Endothelial cell of umbilical vein (primary cell): Measurements from ENCODE around the gene CDC34. TPM values are rescaled to one million over a fixed set of nuclear protein-coding genes. Genes with fewer than 3 reads are reported as not detected.
A peak's percentile ranks its signal among the peaks of the same experiment; 100 is the strongest.

Experiments used
- BruUV-seq: library from RNA; stranded (reverse); fragments of 400-500 nt; replicated peaks from 2 replicates; lab custom pipeline; 2021; lab: Mats Ljungman, UMichigan
- CTCF ChIA-PET: fragments of 300-600, 350-600 bp; sonication (Branson Sonifier 250); formaldehyde crosslinking; loops from one replicate; lab custom pipeline; 2021; ENCODE audit warnings: antibody characterized with exemption, inconsistent platforms; lab: Charles Lee
- POLR2A ChIA-PET: fragments of 300-600, 350-600 bp; sonication (Branson Sonifier 250); formaldehyde crosslinking; loops from one replicate; lab custom pipeline; 2021; ENCODE audit warnings: antibody characterized with exemption, inconsistent platforms; lab: Charles Lee
- DNase-seq: peaks from one replicate; pipeline ENCODE4 v3.0.0-alpha.2; 2011; ENCODE audit warnings: low read depth, low spot score
- FAIRE-seq: peaks from 2 replicates; lab custom pipeline; 2011; peaks lifted over from hg19 to GRCh38; lab: Jason Lieb, UNC
- H2AFZ ChIP-seq: 2 replicates; pipeline ENCODE4 v1.6.0; 2012; ENCODE audit warnings: low read depth, low read length, control low read depth, inconsistent platforms
- H3K27ac ChIP-seq: 2 replicates; pipeline ENCODE4 v1.5.1; 2011; ENCODE audit warnings: low read depth, mild to moderate bottlenecking, control low read depth, low read length, moderate library complexity; ENCODE audit not compliant: insufficient read depth
- H3K27me3 ChIP-seq, 2 experiments: 2 replicates each; pipeline versions ENCODE4 v1.6.0 to v1.6.1; 2011; ENCODE audit warnings: low read length in 2 of 2, mixed read lengths in 1 of 2; ENCODE audit not compliant: control insufficient read depth in 2 of 2, insufficient read depth in 2 of 2
- H3K36me3 ChIP-seq, 2 experiments: 2 replicates in 1 of 2; 3 replicates in 1 of 2; pipeline ENCODE4 v1.5.1; 2011; ENCODE audit warnings: low read length in 2 of 2, mild to moderate bottlenecking in 1 of 2, moderate library complexity in 1 of 2; ENCODE audit not compliant: control insufficient read depth in 2 of 2, insufficient read depth in 2 of 2; ENCODE audit errors: extremely low read depth in 1 of 2
- H3K4me1 ChIP-seq: 3 replicates; pipeline ENCODE4 v1.5.1; 2011; ENCODE audit warnings: mild to moderate bottlenecking, low read length; ENCODE audit not compliant: control insufficient read depth, insufficient read depth; ENCODE audit errors: extremely low read depth
- H3K4me2 ChIP-seq: 2 replicates; pipeline ENCODE4 v1.6.1; 2011; ENCODE audit warnings: low read length, control low read depth, mixed read lengths; ENCODE audit not compliant: insufficient read depth
- H3K4me3 ChIP-seq, 3 experiments: fragments of 200-600 bp in 1 of 3; sonication (generic), shearing (Covaris generic) in 1 of 3; replicated peaks in 1 of 3; 2 replicates each; pipeline ENCODE4 v1.5.1; 2011 to 2016; ENCODE audit warnings: control low read depth in 3 of 3, low read length in 3 of 3, mild to moderate bottlenecking in 2 of 3, inconsistent platforms in 1 of 3, low read depth in 1 of 3, moderate library complexity in 1 of 3; ENCODE audit not compliant: insufficient read depth in 1 of 3
- H3K79me2 ChIP-seq: 2 replicates; pipeline ENCODE4 v1.6.0; 2012; ENCODE audit warnings: low read length, inconsistent platforms; ENCODE audit not compliant: control insufficient read depth, insufficient read depth
- H3K9ac ChIP-seq: replicated peaks from 2 replicates; pipeline ENCODE3; 2011; ENCODE audit warnings: low read length, control low read depth; ENCODE audit not compliant: insufficient read depth; ENCODE audit errors: extremely low read depth
- H3K9me1 ChIP-seq: replicated peaks from 3 replicates; pipeline ENCODE4 v1.6.0; 2011; ENCODE audit warnings: mild to moderate bottlenecking, low read length; ENCODE audit not compliant: control insufficient read depth, insufficient read depth; ENCODE audit errors: extremely low read depth
- H3K9me3 ChIP-seq: replicated peaks from 2 replicates; pipeline ENCODE4 v1.5.1; 2012; ENCODE audit warnings: low read length, inconsistent platforms; ENCODE audit not compliant: control insufficient read depth, insufficient read depth
- H4K20me1 ChIP-seq: replicated peaks from 2 replicates; pipeline ENCODE3; 2011; ENCODE audit warnings: mild to moderate bottlenecking, low read length; ENCODE audit not compliant: control insufficient read depth, insufficient read depth; ENCODE audit errors: extremely low read depth
- EZH2 ChIP-seq: IDR thresholded peaks from 2 replicates; pipeline ENCODE4 v1.6.1; 2012; ENCODE audit warnings: borderline replicate concordance, low read depth, mild to moderate bottlenecking, moderate library complexity, low read length, inconsistent platforms; ENCODE audit not compliant: severe bottlenecking
- POLR2A ChIP-seq: IDR thresholded peaks from 2 replicates; pipeline ENCODE4 v1.6.1; 2012; ENCODE audit warnings: low read depth, mild to moderate bottlenecking, control low read depth, low read length
- POLR2AphosphoS5 ChIP-seq: IDR thresholded peaks from 2 replicates; pipeline ENCODE4 v1.6.1; 2012; ENCODE audit warnings: low read depth, mild to moderate bottlenecking, control low read depth, low read length, moderate library complexity; ENCODE audit not compliant: insufficient read depth
- dilution Hi-C: fragments of 300-500 bp; cut with MboI; formaldehyde crosslinking; loops from one replicate; pipeline ENCODE4 v1.15.0; 2019; ENCODE audit warnings: low sequenced_read_pairs; ENCODE audit not compliant: extremely low pct_ligation_motif_present
- intact Hi-C: fragments of 100-400 bp; cut with micrococcal nuclease; formaldehyde crosslinking; loops from one replicate; pipeline ENCODE4 v1.10.0; 2022
- polyA plus RNA-seq, 4 experiments: library from polyadenylated mRNA; depleted of rRNA in 3 of 4; stranded (reverse) in 3 of 4; unstranded in 1 of 4; fragments of >200 nt; gene quantifications; 2 replicates each; pipeline versions ENCODE4 v1.2.1 to v1.2.3, GENCODE V29; 2011 to 2012; ENCODE audit warnings: missing spikeins in 1 of 4
- total RNA-seq: library from RNA; stranded (reverse); gene quantifications from 2 replicates; pipeline ENCODE4 v1.2.3, GENCODE V29; 2021

The CDC34 gene
- total and polyA plus RNA-seq, 2 donors (not counting 3 experiments of a cell fraction or from before 2014, with no cell fraction given): 90.4 to 92.9 TPM

DNA sequence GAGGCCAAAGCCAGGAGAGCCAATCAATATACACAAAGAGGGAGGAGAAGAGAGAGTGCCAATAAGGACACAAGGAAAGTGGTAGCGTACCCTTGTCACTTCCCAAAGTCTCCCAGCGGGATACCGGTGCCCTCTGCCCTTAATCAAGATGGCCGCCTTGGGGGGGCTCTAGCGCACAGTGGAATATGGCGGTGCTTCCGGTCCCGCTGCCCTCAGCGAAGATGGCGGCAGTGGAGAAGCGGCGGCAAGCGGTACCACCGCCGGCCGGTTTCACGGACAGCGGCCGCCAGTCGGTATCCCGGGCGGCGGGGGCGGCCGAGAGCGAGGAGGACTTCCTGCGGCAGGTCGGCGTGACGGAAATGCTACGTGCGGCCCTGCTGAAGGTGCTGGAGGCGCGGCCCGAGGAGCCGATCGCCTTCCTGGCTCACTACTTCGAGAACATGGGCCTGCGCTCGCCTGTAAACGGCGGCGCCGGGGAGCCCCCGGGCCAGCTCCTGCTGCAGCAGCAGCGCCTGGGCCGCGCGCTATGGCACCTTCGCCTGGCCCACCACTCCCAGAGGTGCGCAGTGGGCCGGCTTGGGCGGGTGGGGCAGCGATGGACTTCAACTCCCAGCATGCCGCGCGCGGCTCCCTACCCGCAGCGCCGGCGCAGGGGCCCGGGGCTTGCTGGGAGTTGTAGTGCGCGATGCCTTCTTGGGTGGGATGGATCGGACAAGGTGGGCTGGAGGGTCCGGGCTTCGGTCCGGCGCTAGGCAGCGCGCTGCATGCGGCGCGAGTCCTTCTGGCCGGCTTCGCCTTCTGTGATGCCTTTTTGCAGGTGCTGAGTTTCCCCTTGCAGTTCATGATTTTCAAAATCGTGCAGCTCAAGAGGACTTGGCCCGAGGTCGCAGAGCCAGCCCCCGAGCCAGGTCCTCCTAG, 24.0 kb upstream of the CDC34 start, which contains the start of gene TPGS1:
Gene TPGS1, plus strand, starts transcription at position 212 of the 918 bp plus-strand sequence. Its CDS starts 10 bp downstream, at position 222.
- peak; percentile 83 for FAIRE-seq
- Histone ChIP-seq H2AFZ (peak within 1 kb of the TSS; percentile 63), H3K27ac (peak within 1 kb of the TSS; percentile 87), H3K9me3 (no peaks in the 10 kb centered on the region), H3K27me3 (no peaks in the 10 kb centered on the region), H3K36me3 (no peaks in the 10 kb centered on the region), H3K4me3 (peak within 1 kb of the TSS; percentile 52 to 91 (median 65)), H4K20me1 (no peaks in the 10 kb centered on the region), H3K9me1 (no peaks in the 10 kb centered on the region), H3K4me2 (peak within 1 kb of the TSS; percentile 73), H3K79me2 (peaks cover 8% of the 10 kb centered on the region), H3K4me1 (peaks cover 18% of the 10 kb centered on the region), H3K9ac (peak within 1 kb of the TSS; percentile 78)
- CTCF ChIA-PET: interaction anchor here (0.9 to 1.5 kb wide), 18 partner anchors 10 to 214 kb away, joined by 3 to 28 read pairs (median 6); partner anchors contain the start of gene MADCAM1
- POLR2A ChIA-PET: interaction anchor here (0.6 to 0.9 kb wide), 4 partner anchors 23 to 165 kb away, joined by 3 to 9 read pairs (median 3); no protein-coding TSS in a partner anchor
- BruUV-seq: TSS peak; percentile 23
- intact Hi-C loops (loop anchor here (1.0 to 10.0 kb wide), 2 partner anchors 18 to 213 kb away; partner anchors contain the start of gene PLPP2), dilution Hi-C loops (no loop called here)
- DNase-seq: no peak
- TF ChIP-seq EZH2 (no peak), POLR2AphosphoS5 (peak; percentile 71), POLR2A (peak; percentile 79)
